ENCODE results near the gene MEGF11. TPM values are rescaled to one million over a fixed set of nuclear protein-coding genes. Genes with fewer than 3 reads are reported as not detected.
"Not testable (repeated sequence)": the region's sequence is repeated elsewhere in the genome, so short reads cannot be mapped to it uniquely, and the experiment has no call there.

MEGF11 gene
- total RNA-seq, 4 donors from 2014 or later, result 0.76 TPM; not detected in 3

DNA sequence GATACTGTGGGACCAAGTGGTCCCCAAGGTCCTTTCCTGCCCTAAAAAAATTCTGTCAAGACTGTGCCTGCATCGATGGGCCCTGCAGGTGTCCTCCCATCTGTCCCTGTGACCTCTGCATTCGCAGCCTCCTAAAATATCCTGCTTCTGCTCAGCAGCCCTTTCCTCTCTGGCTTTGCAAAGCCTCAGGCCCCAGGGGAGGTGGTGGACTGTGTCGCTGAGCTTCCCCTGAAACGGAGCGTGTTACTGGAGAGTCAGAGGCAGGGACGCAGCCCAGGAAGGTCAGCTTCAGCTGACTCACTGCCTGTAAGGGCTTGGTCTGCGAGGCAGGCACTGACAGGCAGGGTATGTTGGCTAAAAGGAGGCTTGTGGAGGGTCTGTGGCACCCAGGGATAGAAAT is 274.2 kb downstream of the MEGF11 start:
- TF ChIP-seq CTCF (IDR thresholded peaks at IDR 0.05) (no peak), POLR2A (IDR thresholded peaks at IDR 0.05) (no peak)
- H3K9me3 ChIP-seq, result no peaks in the 10 kb centered on the region
- H3K27me3 ChIP-seq, result peaks cover 0 to 16% of the 10 kb centered on the region in 2 donors
- peaks cover 0 to 6% of the 10 kb centered on the region in 2 donors for H3K4me1 ChIP-seq
- H3K4me3 ChIP-seq, result no peak overlapping the region
- no peak overlapping the region for H3K27ac ChIP-seq
- intact Hi-C loops (cut with DNase I; ENCODE audit: low total_unique reads), result no loop called here
- H3K36me3 ChIP-seq, result no peaks in the 10 kb centered on the region
- no peak for DNase-seq

- no peaks in the 10 kb centered on the region for H3K9me3 ChIP-seq
- TF ChIP-seq POLR2A (IDR thresholded peaks at IDR 0.05) (no peak), CTCF (IDR thresholded peaks at IDR 0.05) (no peak)
- no peak overlapping the region for H3K27ac ChIP-seq
- DNase-seq, result no peak
- intact Hi-C loops (cut with DNase I; ENCODE audit: low total_unique reads), result no loop called here
- peaks cover 0 to 16% of the 10 kb centered on the region in 2 donors for H3K27me3 ChIP-seq
- no peaks in the 10 kb centered on the region for H3K36me3 ChIP-seq
- peaks cover 0 to 6% of the 10 kb centered on the region in 2 donors for H3K4me1 ChIP-seq
- no peak overlapping the region for H3K4me3 ChIP-seq
These were observed 275.4 kb downstream of the MEGF11 start for GRCh38 chr15:65978110-65978509.

GRCh38 chr15:65976196-65976595 is 277.4 kb downstream of the MEGF11 start:
- DNase-seq; H3K27me3 ChIP-seq; H3K9me3 ChIP-seq; H3K4me3 ChIP-seq; H3K27ac ChIP-seq; H3K4me1 ChIP-seq; H3K36me3 ChIP-seq; intact Hi-C loops (cut with DNase I; ENCODE audit: low total_unique reads): not testable (repeated sequence)

- Histone ChIP-seq H3K4me3 (no peak overlapping the region), H3K9me3 (no peaks in the 10 kb centered on the region), H3K36me3 (no peaks in the 10 kb centered on the region), H3K27me3 (no peaks in the 10 kb centered on the region), H3K27ac (no peak overlapping the region), H3K4me1 (no peaks in the 10 kb centered on the region)
- intact Hi-C loops (cut with DNase I; ENCODE audit: low total_unique reads), result no loop called here
- TF ChIP-seq CTCF (IDR thresholded peaks at IDR 0.05) (no peak), POLR2A (IDR thresholded peaks at IDR 0.05) (no peak)
- DNase-seq, result no peak
These were observed 281.9 kb downstream of the MEGF11 start for GRCh38 chr15:65971741-65971995.

DNA sequence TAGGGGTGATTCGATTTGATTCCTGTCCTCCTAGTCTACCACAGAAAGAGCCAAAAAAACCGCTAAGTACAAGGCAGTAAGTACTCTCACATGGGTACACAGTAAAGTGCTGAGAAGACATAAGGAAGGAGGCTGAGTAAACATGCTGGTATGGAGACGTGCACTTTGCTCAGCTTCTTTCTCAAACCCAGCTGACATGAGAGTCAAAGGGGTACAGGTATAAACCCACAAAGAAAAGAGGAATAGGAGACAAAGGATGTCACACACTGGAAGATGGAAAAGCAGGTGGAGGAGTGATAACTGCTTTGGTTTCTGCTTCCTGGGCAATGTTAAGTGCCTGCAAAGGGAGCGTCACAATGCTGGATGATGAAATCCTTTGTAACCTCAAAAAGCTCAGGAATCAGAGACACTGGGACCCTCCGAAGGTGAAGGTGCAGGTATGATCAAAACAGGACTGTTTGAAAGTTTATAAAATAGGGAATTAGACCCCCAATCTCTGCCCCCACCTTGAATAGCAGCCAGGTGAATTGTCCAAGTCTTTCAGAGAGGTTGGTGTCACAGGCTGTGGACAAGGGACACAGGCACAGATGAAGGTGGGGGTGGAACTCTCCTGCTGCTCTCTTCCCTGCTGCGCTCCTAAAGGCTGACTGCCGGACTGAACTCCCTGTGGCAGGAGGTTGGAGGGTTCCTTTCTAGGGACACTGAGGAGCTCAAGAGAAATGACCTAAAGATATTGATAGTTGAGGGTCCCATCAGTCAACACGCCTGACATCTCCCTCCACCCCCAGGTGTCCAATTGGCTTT is 282.4 kb downstream of the MEGF11 start:
- Histone ChIP-seq H3K27me3 (no peaks in the 10 kb centered on the region), H3K9me3 (no peaks in the 10 kb centered on the region), H3K4me1 (no peaks in the 10 kb centered on the region), H3K36me3 (no peaks in the 10 kb centered on the region), H3K4me3 (no peak overlapping the region), H3K27ac (no peak overlapping the region)
- intact Hi-C loops (cut with DNase I; ENCODE audit: low total_unique reads), result no loop called here
- DNase-seq, result no peak
- TF ChIP-seq CTCF (IDR thresholded peaks at IDR 0.05), result no peak
- TF ChIP-seq POLR2A (IDR thresholded peaks at IDR 0.05), result no peak

All from uterus (tissue), 4 donors.